ENCODE measurements around the gene EME1.

DNA sequence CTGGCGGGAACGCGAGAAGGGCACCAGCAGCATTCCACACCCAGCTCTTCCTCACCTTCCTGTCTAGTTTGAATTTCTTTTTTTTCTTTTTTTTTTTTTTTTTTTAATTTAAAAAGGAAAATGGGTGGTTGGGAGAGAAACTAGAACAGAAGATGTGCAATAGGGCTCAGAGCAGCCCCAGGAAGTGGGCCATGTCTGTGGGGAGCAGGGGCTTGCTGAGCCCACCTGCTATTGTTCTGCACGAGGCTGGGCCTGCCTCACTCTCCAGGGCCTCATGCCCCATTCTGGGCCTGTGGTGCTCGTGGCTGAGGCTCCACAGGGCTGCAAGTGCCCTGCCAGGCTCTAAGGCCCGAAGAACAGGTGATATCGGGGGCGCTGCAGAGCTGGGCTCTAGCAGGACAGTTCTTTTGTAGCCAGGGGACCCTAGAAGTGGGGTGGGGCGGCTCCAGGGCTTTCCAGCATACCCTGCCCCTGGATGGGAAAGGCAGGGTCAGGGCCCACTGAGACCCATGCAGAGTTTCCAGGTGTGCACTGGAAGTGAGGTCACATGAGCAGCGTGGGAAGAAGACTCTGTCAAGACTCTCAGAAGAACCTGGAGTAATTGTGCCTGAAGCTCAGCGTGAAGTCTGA, 12.4 kb upstream of the EME1 start:
- TF ChIP-seq, protein P1, sequence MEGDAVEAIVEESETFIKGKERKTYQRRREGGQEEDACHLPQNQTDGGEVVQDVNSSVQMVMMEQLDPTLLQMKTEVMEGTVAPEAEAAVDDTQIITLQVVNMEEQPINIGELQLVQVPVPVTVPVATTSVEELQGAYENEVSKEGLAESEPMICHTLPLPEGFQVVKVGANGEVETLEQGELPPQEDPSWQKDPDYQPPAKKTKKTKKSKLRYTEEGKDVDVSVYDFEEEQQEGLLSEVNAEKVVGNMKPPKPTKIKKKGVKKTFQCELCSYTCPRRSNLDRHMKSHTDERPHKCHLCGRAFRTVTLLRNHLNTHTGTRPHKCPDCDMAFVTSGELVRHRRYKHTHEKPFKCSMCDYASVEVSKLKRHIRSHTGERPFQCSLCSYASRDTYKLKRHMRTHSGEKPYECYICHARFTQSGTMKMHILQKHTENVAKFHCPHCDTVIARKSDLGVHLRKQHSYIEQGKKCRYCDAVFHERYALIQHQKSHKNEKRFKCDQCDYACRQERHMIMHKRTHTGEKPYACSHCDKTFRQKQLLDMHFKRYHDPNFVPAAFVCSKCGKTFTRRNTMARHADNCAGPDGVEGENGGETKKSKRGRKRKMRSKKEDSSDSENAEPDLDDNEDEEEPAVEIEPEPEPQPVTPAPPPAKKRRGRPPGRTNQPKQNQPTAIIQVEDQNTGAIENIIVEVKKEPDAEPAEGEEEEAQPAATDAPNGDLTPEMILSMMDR (IDR thresholded peaks at IDR 0.05; ENCODE audit: borderline replicate concordance, extremely low read depth, low read length, poor library complexity, severe bottlenecking) = no peak
- TF ChIP-seq EZH2 (IDR thresholded peaks at IDR 0.05; ENCODE audit: borderline replicate concordance, low read depth, low read length, severe bottlenecking) = no peak

Data from DND-41 (cell line).